Tibial nerve (tissue), 4 donors: Measurements from ENCODE around the gene SEPTIN1. TPM values are rescaled to one million over a fixed set of nuclear protein-coding genes. Genes with fewer than 3 reads are reported as not detected.

Experiments used
- DNase-seq, 2 donors: peaks; one replicate each; pipeline ENCODE4 v3.0.0-alpha.2; 2019; ENCODE audit warnings: low spot score in 2 of 2
- H3K27ac ChIP-seq, 4 donors: fragments of 200-600 bp; sonication (generic) in 3 of 4; one replicate each; pipeline ENCODE4 v1.5.1; 2017 to 2019; ENCODE audit warnings: mild to moderate bottlenecking in 1 of 4
- H3K27me3 ChIP-seq, 2 donors: fragments of 200-600 bp; sonication (generic) in 1 of 2; one replicate each; pipeline versions ENCODE4 v1.5.1 to v1.6.0; 2017 to 2019
- H3K36me3 ChIP-seq, 3 donors: fragments of 200-600 bp; sonication (generic); one replicate each; pipeline ENCODE4 v1.5.1; 2018 to 2019
- H3K4me1 ChIP-seq, 4 donors: fragments of 200-600 bp; sonication (generic) in 3 of 4; one replicate each; pipeline ENCODE4 v1.5.1; 2017 to 2019
- H3K4me3 ChIP-seq, 4 donors: fragments of 200-600 bp; sonication (generic) in 3 of 4; one replicate each; pipeline ENCODE4 v1.5.1; 2017 to 2019; ENCODE audit warnings: mild to moderate bottlenecking in 1 of 4, moderate library complexity in 1 of 4
- H3K9me3 ChIP-seq, 4 donors: fragments of 200-600 bp; sonication (generic) in 3 of 4; one replicate each; pipeline ENCODE4 v1.5.1; 2017 to 2019
- EP300 ChIP-seq, 2 donors: sonication (generic); formaldehyde crosslinking; IDR thresholded peaks; one replicate each; pipeline ENCODE4 v1.6.1; 2017; ENCODE audit warnings: antibody characterized with exemption in 2 of 2, mild to moderate bottlenecking in 1 of 2
- POLR2A ChIP-seq, 2 donors: fragments of 450-650 bp; IDR thresholded peaks; one replicate each; pipeline ENCODE4 v1.6.1; 2017; ENCODE audit warnings: antibody characterized with exemption in 2 of 2, mild to moderate bottlenecking in 2 of 2, moderate library complexity in 2 of 2
- WGBS, 2 donors: methylation state at CpG; one replicate each; pipeline ENCODE4 v1.1.5; 2018; 5-methylcytosine and 5-hydroxymethylcytosine counted together
- total RNA-seq, 4 donors: library from RNA; depleted of rRNA; stranded (reverse); fragments of >200 nt; gene quantifications; one replicate each; pipeline ENCODE4 v1.1.0, GENCODE V29; 2016
- TF ChIP-seq, protein P1 (sequence below), 5 experiments: fragments of 200-600 bp in 3 of 5; fragments of 450-650 bp in 2 of 5; sonication (generic) in 3 of 5; IDR thresholded peaks; one replicate each; pipeline ENCODE4 v1.5.1; 2016 to 2019; ENCODE audit warnings: antibody characterized with exemption in 5 of 5, mild to moderate bottlenecking in 3 of 5, moderate library complexity in 2 of 5

The SEPTIN1 gene
- total RNA-seq, 4 donors from 2014 or later, result 1.4 to 4.8 (median 3.6) TPM; not detected in 1

- no peak for DNase-seq
- Histone ChIP-seq H3K27me3 (no peaks in the 10 kb centered on the region), H3K9me3 (no peaks in the 10 kb centered on the region), H3K27ac (no peak overlapping the region), H3K36me3 (peaks cover 0 to 42% (median 9%) of the 10 kb centered on the region in 3 donors), H3K4me3 (no peak overlapping the region), H3K4me1 (peaks cover 0 to 25% (median 10%) of the 10 kb centered on the region in 4 donors)
- 92 to 94% methylated on average over 4 of the region's 4 CpGs for WGBS, 2 donors
- TF ChIP-seq EP300 (IDR thresholded peaks at IDR 0.05) (no peak), POLR2A (IDR thresholded peaks at IDR 0.05) (no peak)
- TF ChIP-seq, protein P1, sequence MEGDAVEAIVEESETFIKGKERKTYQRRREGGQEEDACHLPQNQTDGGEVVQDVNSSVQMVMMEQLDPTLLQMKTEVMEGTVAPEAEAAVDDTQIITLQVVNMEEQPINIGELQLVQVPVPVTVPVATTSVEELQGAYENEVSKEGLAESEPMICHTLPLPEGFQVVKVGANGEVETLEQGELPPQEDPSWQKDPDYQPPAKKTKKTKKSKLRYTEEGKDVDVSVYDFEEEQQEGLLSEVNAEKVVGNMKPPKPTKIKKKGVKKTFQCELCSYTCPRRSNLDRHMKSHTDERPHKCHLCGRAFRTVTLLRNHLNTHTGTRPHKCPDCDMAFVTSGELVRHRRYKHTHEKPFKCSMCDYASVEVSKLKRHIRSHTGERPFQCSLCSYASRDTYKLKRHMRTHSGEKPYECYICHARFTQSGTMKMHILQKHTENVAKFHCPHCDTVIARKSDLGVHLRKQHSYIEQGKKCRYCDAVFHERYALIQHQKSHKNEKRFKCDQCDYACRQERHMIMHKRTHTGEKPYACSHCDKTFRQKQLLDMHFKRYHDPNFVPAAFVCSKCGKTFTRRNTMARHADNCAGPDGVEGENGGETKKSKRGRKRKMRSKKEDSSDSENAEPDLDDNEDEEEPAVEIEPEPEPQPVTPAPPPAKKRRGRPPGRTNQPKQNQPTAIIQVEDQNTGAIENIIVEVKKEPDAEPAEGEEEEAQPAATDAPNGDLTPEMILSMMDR (IDR thresholded peaks at IDR 0.05), result no peak
These were observed 45.7 kb upstream of the SEPTIN1 start for GRCh38 chr16:30428055-30428454.

DNA sequence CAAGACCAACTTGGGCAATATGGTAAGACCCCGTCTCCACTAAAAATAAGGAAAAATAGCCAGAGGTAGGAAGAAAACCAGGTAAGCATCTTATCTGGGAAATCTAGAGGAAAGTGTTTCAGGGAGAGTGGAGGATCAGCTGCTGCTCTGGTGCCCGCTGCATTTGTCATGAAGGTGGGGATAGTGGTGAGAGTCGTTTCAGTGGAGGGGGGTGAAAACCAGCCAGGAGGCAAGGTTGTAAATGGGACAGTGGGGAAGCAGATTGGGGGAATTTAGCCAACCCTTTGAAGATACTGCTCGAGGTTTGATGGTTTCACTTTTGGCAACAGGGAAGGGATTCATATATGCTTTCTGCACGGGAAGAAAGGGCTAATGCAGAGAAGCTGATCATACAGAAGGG, 38.6 kb upstream of the SEPTIN1 start:
- TF ChIP-seq, protein P1 (IDR thresholded peaks at IDR 0.05), result no peak
- TF ChIP-seq EP300 (IDR thresholded peaks at IDR 0.05) (no peak), POLR2A (IDR thresholded peaks at IDR 0.05) (no peak)
- no peak overlapping the region for H3K27ac ChIP-seq
- no peak overlapping the region for H3K4me3 ChIP-seq
- no peak for DNase-seq
- H3K36me3 ChIP-seq, result peaks cover 0 to 51% (median 13%) of the 10 kb centered on the region in 3 donors
- 73 to 79% methylated on average over 5 of the region's 5 CpGs for WGBS, 2 donors
- no peaks in the 10 kb centered on the region for H3K27me3 ChIP-seq
- H3K4me1 ChIP-seq, result peaks cover 0 to 14% (median 0%) of the 10 kb centered on the region in 4 donors
- H3K9me3 ChIP-seq, result no peaks in the 10 kb centered on the region

DNA sequence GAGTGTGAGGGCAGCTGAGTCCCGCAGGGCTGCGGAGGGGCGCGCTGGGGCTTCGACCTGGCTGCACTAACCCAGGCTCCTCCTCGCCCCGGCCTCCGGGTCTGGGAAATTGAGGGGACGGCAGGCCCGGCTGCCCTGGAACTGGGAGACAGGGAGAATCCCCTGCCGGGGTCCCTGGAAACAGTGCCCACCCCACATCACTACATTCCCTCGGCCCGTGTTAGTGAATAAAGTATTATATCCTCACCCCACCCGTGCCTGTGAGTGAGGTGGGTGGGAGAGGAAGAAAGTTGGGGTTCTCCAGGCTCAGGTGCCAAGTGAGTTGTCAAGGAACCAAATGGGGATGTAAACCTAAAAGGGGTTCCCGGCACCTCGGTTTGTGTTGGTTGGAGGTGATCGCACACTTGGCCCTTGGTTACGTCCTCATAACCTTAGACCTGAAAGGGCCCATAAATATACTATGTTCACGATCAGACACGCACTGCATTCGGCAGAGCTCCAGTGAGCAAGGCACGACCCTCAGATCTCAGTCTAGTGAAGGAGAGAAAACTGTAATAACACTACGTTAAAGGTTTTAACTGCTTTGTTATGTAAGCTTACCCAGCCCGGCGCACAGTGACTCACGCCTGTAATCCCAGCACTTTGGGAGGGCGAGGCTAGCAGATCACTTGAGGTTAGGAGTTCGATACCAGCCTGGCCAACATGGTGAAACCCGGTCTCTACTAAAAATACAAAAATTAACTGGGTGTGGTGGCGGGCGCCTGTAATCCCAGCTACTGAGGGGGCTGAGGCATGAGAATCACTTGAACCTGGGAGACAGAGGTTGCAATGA, 36.2 kb upstream of the SEPTIN1 start:
- Histone ChIP-seq H3K9me3 (no peaks in the 10 kb centered on the region), H3K27me3 (no peaks in the 10 kb centered on the region), H3K36me3 (peaks cover 0 to 46% (median 7%) of the 10 kb centered on the region in 3 donors), H3K4me3 (peak overlapping the region; percentile 36 to 70 (median 60)), H3K4me1 (peaks cover 0 to 11% (median 0%) of the 10 kb centered on the region in 4 donors), H3K27ac (peak overlapping the region; percentile 32 to 81 (median 66))
- TF ChIP-seq POLR2A (IDR thresholded peaks at IDR 0.05) (no peak), EP300 (IDR thresholded peaks at IDR 0.05) (no peak)
- TF ChIP-seq, protein P1 (IDR thresholded peaks at IDR 0.05), result no peak
- DNase-seq, result no peak
- WGBS, 2 donors, result 74 to 82% methylated on average over 19 to 24 of the region's 31 CpGs

DNA sequence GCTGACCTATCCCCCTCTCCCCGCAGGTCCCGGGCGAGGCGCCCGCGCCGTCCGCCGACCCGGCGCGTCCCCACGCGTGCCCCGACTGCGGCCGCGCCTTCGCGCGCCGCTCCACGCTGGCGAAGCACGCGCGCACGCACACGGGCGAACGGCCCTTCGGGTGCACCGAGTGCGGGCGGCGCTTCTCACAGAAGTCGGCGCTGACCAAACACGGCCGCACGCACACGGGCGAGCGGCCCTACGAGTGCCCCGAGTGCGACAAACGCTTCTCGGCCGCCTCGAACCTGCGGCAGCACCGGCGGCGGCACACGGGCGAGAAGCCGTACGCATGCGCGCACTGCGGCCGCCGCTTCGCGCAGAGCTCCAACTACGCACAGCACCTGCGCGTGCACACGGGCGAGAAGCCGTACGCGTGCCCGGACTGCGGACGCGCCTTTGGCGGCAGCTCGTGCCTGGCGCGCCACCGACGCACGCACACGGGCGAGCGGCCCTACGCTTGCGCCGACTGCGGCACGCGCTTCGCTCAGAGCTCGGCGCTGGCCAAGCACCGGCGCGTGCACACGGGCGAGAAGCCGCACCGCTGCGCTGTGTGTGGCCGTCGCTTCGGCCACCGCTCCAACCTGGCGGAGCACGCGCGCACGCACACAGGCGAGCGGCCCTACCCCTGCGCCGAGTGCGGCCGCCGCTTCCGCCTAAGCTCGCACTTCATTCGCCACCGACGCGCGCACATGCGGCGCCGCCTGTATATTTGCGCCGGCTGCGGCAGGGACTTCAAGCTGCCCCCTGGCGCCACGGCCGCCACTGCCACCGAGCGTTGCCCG, 35.4 kb upstream of the SEPTIN1 start:
- no peak for TF ChIP-seq POLR2A (IDR thresholded peaks at IDR 0.05)
- TF ChIP-seq, protein P1 (IDR thresholded peaks at IDR 0.05), result peak in 2 of 5 experiments; percentile 10 to 42
- TF ChIP-seq EP300 (IDR thresholded peaks at IDR 0.05), result peak in 1 of 2 donors; percentile 45

More for the DNA sequence above, 35.4 kb upstream of the SEPTIN1 start:
- H3K36me3 ChIP-seq, result peaks cover 0 to 42% (median under 1%) of the 10 kb centered on the region in 3 donors
- H3K27me3 ChIP-seq, result no peaks in the 10 kb centered on the region
- H3K4me3 ChIP-seq, result peak overlapping the region; percentile 36 to 70 (median 60)
- WGBS, 2 donors, result 0 to 3% methylated on average over 32 to 74 of the region's 140 CpGs
- no peaks in the 10 kb centered on the region for H3K9me3 ChIP-seq
- H3K27ac ChIP-seq, result peak overlapping the region; percentile 32 to 81 (median 66)
- H3K4me1 ChIP-seq, result peaks cover 0 to 11% (median 0%) of the 10 kb centered on the region in 4 donors
- no peak for DNase-seq
